Loucy (cell line): ENCODE data around the gene CBX2.

Experiments used
- EZH2phosphoT487 ChIP-seq: fragments of 200-600 bp; IDR thresholded peaks from 2 replicates; pipeline ENCODE4 v1.6.1; 2018; ENCODE audit warnings: antibody characterized with exemption, mild to moderate bottlenecking, moderate library complexity, borderline replicate concordance
- TF ChIP-seq, protein P1 (sequence below): fragments of 200-600 bp; sonication (generic); conservative IDR thresholded peaks from 2 replicates; pipeline ENCODE4 v1.5.1; 2014; ENCODE audit warnings: mild to moderate bottlenecking, antibody characterized with exemption, low read length

GRCh38 chr17:79788455-79788854 lies 10.5 kb downstream of the CBX2 start:
- TF ChIP-seq, protein P1, sequence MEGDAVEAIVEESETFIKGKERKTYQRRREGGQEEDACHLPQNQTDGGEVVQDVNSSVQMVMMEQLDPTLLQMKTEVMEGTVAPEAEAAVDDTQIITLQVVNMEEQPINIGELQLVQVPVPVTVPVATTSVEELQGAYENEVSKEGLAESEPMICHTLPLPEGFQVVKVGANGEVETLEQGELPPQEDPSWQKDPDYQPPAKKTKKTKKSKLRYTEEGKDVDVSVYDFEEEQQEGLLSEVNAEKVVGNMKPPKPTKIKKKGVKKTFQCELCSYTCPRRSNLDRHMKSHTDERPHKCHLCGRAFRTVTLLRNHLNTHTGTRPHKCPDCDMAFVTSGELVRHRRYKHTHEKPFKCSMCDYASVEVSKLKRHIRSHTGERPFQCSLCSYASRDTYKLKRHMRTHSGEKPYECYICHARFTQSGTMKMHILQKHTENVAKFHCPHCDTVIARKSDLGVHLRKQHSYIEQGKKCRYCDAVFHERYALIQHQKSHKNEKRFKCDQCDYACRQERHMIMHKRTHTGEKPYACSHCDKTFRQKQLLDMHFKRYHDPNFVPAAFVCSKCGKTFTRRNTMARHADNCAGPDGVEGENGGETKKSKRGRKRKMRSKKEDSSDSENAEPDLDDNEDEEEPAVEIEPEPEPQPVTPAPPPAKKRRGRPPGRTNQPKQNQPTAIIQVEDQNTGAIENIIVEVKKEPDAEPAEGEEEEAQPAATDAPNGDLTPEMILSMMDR = no peak
- TF ChIP-seq EZH2phosphoT487 = no peak
